GM13976 (cell line): ENCODE measurements around the gene AP1M2.

Experiments
- DNase-seq: peaks from one replicate; pipeline ENCODE4 v3.0.0; 2012; ENCODE audit warnings: low spot score
- CTCF ChIP-seq: IDR thresholded peaks from 2 replicates; pipeline ENCODE4 v1.5.1; 2012; ENCODE audit warnings: borderline replicate concordance, mild to moderate bottlenecking; ENCODE audit not compliant: insufficient read depth; ENCODE audit errors: extremely low read depth, missing control alignments, control extremely low read depth
- in situ Hi-C: fragments of 300-500 bp; cut with MboI; formaldehyde crosslinking; loops from one replicate; pipeline ENCODE4 v1.12.0; 2022; ENCODE audit warnings: low sequenced_read_pairs, mixed read lengths, inconsistent platforms; ENCODE audit not compliant: unreplicated experiment

AP1M2 gene

GRCh38 chr19:10587022-10587838, at the start of gene AP1M2:
Gene AP1M2, minus strand, starts transcription at chr19:10587312. Its CDS starts 81 bp downstream, at chr19:10587231.
- in situ Hi-C loops = no loop called here
- no peak for TF ChIP-seq CTCF
- no peak for DNase-seq

- no peak for TF ChIP-seq CTCF
- DNase-seq = no peak
- in situ Hi-C loops = no loop called here
These were observed 49.3 kb upstream of the AP1M2 start for GRCh38 chr19:10636304-10636972.

- no peak for TF ChIP-seq CTCF
- in situ Hi-C loops = no loop called here
- no peak for DNase-seq
These were observed 47.9 kb upstream of the AP1M2 start for GRCh38 chr19:10634963-10635362.

GRCh38 chr19:10634430-10634829, 47.3 kb upstream of the AP1M2 start:
- TF ChIP-seq CTCF = no peak
- in situ Hi-C loops = no loop called here
- DNase-seq = no peak

- in situ Hi-C loops = no loop called here
- no peak for TF ChIP-seq CTCF
- DNase-seq = no peak
These were observed 44.8 kb upstream of the AP1M2 start for GRCh38 chr19:10631874-10632273.

GRCh38 chr19:10625762-10626138, 38.6 kb upstream of the AP1M2 start:
- TF ChIP-seq CTCF = no peak
- in situ Hi-C loops = no loop called here
- peak; percentile 26 for DNase-seq
